ELF-1 (cell line): ENCODE data around the gene KLC1.
A peak's percentile ranks its signal among the peaks of the same experiment; 100 is the strongest.

Source experiments
- DNase-seq: peaks from one replicate; pipeline ENCODE4 v3.0.0-alpha.2; 2016; ENCODE audit warnings: low read depth, low spot score

KLC1 gene

DNA sequence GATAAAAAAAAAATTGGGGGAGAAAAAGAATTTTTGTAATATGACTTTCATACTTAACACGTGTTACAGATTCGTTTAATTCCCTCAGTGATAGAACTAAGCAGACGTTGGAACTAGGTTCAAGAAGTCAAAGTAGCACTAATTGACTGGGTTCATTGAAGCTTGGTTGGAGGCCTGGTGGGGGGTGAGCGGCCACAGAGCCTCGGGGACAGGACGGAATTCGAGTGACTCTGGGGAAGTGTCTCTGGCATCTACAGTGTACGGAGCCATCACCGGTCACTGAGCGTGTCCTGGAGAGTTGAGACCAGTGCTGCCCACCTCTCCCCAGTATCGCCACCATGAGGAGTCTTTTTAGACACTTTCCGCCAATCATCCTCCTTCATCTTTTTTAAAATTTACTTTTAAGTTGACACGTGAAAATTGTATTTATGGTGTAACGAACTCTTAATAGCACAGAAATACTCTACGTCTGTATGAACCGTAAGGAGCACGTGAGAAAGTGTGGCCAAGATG is 87.9 kb downstream of the KLC1 start:
- DNase-seq = peak; percentile 47

DNA sequence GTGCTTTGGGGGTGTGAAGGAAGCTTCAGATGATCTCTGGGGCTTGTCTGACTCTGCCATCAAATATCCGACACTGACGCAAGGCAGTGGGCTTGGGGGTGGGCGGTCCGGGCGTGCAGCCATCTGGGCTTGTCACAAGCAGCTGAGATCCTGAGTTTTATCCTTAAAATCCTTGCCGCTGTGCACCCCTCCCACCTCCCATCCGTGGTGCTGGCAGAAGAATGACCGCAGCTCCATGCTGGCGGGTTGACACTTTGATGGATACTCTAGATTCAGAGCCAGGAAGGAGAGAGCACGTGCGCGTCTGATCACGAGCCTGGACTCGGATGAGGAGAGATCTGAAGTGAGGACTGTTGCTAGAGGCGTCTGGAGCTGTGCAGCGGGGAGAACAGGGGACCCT is 89.6 kb downstream of the KLC1 start:
- peak; percentile 29 for DNase-seq

DNA sequence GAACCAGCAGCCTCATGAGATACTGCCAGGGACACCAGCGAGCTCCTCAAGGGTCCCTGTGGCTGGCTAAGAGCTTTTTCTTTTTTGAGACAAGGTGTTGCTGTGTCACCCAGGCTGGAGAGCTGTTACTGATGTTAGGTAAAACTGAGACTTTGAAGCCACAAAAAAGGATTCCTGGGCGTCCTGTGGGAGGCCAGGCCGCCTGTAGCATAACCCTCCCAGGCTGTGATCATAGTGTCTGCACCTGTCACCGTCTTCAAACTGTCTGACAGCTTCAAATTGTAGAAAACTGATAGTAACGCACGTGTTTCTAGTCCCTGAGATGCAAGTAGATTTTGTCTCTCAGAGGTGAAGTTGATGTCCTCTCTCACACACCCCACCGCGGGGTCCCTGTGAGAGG is 90.7 kb downstream of the KLC1 start:
- DNase-seq = no peak

DNA sequence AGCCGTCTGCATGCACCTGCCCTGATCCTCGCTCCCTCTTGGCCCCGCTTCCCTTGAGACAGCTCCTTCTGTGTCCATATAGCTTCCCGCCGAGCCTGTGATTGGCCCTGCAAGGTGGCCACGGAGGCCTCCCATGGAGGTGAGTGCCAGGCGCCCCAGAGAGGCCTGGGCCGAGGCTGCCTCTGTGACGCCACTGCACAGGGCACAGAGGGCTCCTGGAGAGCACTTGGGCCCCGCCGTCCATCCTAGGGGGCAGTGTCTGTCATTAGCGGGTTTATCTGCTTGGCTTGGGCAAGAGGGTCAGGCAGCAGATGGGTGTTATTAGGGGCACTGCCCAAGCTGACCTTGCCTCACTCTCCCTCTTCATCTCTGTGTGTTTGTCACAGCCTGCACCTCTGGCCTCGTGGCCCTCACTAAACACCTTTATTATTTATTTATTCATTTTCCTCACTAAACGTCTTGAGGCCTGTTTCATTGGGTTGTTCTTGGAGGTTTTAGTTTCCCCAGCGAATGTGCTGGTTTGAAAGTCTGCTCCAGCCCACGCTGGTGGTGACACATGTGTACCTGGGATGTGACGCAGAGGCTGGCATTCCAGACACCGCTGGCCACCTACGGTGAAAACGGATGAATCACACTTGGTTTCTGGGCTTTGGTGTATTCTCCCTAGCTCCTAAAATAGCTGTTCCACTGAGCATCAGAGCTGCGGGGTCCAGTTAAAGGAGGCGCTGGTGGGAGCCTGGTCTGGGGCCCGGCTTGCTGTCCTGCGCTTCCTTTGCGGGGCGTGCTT is 92.5 kb downstream of the KLC1 start:
- DNase-seq = no peak

DNA sequence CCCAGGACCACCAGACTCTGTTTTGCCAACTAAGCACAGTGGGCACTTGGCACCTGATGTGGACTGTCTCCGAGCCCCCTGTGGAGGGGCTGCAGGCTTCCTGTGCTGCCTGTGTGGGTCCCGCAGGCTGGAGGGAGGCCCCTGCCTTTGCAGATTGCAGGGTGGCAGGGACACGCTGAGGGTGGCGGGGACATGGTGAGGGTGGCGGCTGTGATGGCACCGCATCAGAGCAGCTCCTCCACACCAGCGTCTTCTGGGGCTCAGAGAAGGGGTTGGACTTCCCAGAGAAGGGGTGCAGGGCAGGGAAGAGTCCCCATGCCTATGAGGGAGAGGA is 94.7 kb downstream of the KLC1 start:
- DNase-seq = no peak

DNA sequence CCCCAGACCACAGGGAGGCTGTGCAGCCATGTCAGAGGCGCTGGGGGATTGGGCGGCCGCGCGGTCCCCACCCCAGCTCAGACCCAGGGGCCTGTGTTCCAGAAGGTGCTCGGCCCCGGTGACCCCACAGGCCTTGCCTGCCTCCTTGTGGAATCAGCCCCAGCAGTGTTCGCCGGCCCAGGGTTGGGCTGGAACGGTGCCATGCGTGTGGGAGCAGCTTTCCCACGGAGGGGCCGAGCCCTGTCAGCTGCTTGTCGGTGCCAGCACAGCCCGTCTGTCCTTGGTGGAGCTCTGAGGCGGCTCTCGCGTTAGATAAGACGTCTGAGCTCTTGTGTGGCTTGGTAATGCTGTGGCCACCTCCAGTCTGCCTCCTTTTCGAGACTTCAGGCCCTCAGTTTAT is 95.1 kb downstream of the KLC1 start:
- no peak for DNase-seq

DNA sequence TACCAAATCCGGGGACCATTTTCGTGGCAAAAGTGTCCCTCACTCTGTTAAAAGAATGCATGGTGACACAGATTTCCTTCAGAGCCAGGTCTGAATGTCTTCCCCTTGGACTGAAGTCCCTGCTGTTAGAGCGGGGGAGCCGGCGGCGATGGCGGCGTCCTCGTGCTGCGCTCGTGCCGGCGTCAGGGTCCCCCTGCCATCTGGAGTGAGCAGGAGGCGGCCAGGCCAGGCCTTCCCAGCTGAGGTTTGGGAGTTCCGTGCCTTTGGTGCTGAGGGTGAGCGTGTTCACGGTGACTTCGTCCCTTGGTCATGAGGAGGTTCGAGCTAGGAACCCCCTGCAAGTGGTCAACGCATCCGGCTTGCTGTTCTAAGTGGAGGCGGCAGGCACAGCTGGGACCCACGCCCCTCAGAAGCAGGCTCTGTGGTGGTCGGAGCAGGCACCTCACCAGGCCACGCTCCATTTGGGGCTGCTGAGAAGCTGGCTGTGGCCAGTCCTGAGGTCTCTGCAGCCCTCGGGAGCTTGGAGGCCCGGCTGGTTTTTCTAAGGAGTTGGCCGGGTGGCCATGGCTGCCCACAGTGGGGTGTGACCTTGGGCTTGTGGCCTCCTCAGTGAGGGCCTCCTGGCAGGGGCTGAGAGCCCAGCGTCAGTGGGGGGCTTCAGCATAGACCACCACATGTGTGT is 96.1 kb downstream of the KLC1 start:
- DNase-seq = no peak

DNA sequence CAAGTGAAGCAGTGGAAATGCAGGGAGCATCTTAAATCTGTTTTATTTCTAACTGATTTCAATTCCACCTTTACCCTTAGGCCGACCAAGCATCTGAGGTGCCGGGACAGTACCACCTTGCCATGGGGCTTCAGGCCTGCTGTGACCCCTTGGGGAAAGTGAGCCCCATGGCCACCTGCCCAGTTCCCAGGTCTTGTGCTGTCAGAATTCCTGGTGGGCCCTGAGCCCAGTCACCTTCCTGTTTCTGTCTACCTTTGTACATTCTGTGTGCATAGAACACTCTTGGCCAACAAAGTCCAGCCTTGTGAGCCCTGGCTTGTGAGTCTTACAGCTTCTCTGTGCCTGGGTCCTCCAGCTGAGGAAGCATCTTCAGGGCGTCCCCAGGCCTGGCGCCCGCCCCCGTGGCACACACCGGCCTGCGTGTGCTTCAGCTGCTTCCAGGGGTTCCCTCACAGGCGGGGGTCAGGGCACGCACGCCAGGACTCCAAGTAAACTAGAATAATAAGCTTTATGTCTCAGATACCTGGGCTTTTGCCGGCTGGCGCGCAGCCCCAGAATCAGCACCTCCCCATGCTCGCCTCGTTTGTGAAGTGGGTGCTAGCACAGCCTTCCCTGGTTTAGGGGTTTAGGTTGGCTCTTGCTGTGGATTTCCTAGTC is 96.9 kb downstream of the KLC1 start:
- no peak for DNase-seq

DNA sequence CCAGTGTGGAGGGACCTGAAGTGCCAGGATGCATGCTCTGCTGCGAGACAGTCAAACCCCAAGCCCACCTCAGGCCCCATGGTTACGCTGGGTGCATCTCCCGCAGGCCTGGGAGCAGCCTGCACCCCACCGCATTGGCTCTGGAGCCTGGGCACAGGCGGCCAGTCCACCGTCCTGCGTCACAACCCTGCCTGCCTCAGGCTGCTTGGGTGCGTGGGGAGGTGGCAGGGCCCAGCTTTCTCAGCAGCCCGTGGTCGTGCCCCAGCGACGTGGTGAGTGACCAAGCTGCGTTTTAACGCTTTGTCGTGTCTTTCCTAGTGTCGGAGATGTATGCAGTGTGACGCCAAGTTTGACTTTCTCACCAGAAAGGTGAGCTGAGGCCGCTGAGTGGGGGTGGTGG is 97.5 kb downstream of the KLC1 start:
- DNase-seq = no peak

DNA sequence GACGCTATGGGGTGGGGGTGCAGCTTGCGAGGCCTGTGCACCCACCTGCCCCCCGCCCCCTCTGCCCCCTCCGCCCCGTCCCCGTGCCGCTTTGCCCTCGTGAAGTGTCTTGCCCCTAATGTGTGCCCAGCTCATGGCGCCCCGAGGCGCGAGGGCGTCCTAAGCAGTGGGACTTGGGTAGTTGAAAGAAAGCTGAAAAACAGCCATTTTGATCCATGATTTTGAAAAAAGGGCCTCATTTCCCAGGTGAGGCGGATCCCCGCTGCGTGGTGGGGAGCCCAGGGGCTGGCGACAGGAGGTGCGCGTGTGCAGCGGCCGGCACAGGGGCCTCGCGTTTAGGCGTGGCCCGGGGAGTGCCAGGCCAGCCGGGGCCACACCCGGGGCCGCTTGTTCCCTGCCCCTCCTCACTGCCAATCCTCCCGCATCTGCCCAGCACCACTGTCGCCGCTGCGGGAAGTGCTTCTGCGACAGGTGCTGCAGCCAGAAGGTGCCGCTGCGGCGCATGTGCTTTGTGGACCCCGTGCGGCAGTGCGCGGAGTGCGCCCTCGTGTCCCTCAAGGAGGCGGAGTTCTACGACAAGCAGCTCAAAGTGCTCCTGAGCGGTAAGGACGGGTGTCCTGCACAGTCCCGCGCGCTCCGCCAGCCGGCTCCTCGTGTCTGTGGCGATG is 98.4 kb downstream of the KLC1 start:
- DNase-seq = peak; percentile 72

DNA sequence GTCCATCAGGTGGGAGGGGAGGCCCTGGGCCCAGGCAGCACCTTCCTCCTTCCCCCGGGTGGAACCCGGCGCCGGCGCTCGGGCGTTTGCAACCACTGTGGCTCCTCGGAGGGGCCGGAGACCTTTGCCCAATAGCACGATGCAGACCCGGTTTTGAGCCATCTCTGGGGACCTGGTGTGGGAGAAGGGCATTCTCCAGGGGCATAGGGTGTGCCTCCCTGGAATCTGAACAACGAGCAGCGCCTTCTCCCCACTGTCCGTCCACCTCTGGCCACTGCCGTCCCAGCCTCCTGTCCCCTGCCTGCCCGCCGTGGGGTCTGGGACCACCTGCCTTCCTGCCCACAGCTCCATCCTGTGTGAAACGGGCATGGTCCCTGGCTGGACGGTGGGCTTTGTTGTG is 99.1 kb downstream of the KLC1 start:
- no peak for DNase-seq

DNA sequence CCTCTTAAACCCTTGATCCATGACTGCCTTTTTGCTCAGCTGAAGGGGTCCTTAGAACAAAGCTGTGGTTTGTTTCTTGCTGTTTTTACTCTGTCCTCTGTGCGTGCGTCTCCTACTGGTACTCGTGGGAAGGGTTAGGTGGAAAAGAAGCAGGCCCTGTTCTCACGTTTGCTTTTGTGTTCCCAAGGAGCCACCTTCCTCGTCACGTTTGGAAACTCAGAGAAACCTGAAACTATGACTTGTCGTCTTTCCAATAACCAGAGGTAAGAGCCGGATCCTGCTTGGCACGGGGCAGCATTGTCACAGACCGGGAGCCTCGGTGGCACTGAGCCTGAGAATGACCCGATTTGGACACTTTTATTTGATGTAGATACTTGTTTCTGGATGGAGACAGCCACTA is 99.7 kb downstream of the KLC1 start:
- no peak for DNase-seq

DNA sequence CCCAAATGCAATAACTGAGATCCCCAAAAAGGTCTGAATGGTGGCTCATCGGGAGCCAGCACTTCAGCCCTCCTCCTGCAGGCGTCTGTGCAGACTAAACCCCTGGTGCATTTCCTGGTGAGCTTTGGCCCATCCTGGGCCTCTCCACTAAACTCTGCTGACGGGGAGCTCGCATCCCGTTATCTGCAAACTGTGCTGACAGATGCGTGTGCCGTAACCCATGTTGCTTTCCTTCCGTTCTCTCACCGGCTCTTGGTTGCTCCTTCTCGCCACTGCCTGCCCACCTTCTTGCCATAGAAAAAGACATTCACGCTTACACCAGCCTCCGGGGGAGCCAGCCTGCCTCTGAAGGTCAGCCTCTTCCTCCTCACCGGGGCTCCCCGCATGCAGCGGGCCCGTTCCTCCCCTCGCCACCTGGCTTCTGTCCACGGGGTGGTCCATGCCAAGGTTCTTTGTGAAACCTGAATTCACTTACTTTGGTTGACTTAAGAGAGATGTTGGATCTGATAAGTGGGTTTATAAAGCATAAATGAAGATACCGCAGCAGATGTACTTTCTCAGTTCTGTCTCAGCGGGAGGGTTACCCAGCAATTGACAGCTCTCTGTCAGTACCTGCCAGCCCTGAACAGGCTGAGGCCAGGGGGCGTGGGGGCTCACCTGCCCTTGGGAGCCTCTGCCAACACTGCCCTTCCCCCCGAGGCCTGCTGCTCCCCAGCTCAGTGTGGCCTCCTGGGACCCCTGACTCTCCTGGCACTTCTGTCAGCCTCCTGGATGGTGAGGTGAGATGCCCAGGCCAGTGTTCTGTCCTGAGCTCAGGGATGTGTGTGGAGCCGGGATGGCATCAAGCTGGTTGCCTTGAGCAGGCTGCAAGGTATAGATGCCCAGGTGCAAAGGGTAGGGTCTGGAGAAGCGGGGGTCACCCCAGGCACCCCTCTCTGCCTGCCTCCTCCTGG is 100.8 kb downstream of the KLC1 start:
- no peak for DNase-seq

DNA sequence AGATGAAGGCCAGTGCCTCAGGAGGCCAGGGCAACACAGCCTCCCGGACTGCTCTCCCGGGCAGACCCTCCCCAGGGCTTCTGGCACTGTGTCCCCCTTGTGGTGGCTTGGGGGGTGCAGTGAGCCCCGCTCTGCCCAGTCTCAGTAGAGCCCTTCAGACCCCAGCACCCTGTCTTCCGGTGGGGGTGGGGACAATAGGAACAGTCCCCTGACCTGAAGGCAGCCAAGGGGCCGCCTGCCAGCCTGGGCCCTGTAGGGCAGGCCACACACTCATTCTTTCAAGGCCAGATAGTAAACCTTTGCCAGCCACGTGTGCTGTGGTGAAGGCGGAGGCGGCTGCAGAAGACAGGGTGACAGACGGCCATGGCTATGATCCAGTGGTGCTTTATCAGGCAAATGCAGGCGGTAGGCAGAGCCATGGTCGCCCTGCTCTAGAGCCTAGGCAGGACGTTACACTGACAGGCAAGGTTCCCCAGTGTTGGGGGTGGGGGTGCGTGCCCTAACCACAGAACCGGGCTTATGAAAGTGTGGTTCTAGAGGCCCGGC is 101.6 kb downstream of the KLC1 start:
- DNase-seq = no peak

DNA sequence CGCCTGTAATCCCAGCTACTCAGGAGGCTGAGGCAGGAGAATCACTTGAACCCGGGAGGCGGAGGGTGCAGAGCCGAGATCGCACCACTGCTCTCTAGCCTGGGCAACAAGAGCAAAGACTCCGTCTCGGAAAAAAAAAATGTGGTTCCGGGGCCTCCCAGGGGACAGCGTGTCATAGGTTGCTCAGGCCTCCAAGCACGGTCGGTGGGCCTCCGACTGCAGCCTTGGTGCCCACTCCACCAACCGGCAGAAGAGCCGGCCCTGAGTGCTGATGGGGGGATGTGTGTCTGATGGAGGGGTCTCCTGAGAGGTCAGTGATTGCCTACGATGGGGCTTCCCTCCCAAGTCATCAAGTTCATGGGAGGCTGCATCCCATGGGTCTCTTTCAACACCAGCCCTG is 102.5 kb downstream of the KLC1 start:
- no peak for DNase-seq

DNA sequence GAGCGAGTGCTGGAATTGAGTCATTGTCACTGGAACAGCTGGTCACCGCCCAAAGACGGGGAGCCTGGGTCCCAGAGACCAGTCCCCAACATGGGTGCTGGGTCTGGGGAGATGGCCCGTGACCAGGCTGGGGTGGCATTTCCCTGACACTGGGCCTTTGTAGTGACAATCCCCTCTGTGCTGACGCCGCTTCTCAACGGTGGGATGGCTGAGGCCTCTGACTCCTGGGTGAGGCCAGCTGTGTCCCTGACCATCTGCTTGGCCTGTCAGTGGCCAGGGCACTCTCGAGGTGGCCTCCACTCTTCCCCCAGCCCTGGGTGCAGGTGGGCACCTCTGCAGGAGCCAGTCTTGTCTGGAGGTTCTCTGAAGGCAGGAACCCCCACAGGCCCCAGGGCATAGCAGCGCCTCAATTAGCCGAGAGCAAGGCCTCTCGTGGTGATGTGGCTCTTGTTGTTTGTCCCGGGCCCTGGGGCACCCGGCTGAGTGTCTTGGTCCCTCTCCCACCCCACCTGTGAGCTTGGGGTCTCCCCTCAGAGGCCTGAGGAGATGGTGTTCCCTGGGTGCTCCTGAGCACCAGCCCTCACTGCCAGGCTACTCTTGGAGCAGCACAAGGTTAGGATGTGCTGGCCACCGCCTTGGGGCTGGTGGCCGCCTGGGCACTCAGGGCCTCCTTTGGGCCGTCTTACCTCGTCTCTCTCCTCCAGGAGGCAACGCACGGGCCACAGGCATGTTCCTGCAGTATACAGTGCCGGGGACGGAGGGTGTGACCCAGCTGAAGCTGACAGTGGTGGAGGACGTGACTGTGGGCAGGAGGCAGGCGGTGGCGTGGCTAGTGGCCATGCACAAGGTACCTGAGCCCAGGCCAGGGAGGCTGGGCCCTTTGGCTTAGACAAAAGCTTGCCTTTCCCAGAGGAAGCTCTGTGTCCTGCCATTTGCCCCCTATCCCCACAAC is 103.2 kb downstream of the KLC1 start:
- DNase-seq = no peak

DNA sequence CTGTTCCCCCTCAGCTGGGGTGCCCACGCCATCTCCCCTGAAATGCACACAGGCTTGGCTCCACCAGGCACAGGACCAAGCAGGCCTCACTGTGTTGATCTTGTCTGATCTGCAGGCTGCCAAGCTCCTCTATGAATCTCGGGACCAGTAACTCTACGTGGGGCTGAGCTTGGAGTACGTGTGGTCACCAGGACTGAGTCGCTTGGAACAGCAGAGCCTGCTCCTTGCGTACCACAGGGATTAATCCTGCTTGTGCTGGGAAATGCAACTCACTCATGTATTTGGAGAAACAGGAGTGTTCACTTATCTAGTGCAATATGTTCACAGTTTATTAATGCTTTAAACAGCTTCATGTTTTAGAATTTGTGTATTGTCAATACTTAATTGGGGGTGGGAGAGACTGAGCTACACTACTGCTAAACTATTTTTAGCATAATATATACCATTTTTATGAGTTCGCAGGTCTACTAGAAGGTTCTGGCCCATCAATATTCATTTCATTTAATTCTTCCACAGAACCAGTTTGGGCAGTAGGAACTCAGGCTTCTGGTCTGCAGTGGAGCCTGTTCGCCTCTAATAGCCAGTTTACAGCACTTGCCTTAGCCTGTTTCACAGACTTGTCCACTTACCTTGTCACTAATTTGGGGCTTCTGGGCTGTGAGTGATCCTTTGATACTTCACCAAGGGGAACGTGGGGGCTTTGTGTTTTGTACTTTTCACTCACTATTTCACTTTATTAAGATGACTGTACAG is 104.0 kb downstream of the KLC1 start:
- no peak for DNase-seq

DNA sequence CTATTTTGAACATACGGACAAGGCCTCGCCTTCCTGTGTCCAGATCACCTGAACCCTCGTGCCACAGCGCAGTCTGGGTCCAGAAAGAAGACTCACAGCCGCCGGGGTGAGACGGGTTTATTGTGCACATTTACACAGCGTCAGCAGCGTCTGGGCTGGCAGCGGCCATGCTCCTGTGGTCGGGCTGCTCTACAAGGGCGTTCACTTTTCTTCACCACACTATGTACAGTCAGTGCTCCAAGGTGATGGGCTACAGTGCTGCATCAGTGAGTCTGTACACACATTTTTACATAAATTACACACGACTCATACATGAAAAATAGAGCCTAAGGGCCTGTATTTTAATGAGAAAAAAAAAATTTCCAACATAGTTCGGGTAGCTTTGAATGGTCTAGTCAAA is 104.6 kb downstream of the KLC1 start:
- no peak for DNase-seq
